Retinal pigment epithelial cell (primary cell): ENCODE results near the gene MYH7B.

Experiments
- DNase-seq: peaks from one replicate; pipeline ENCODE4 v3.0.0-alpha.2; 2010; ENCODE audit warnings: low read depth
- H3K4me3 ChIP-seq: 2 replicates; pipeline ENCODE4 v1.5.1; 2011; ENCODE audit warnings: mild to moderate bottlenecking, low read length, control low read depth, moderate library complexity
- CTCF ChIP-seq: conservative IDR thresholded peaks from 2 replicates; pipeline ENCODE4 v1.5.1; 2011; ENCODE audit warnings: low read depth, low read length, control low read depth, inconsistent platforms

The MYH7B gene

DNA sequence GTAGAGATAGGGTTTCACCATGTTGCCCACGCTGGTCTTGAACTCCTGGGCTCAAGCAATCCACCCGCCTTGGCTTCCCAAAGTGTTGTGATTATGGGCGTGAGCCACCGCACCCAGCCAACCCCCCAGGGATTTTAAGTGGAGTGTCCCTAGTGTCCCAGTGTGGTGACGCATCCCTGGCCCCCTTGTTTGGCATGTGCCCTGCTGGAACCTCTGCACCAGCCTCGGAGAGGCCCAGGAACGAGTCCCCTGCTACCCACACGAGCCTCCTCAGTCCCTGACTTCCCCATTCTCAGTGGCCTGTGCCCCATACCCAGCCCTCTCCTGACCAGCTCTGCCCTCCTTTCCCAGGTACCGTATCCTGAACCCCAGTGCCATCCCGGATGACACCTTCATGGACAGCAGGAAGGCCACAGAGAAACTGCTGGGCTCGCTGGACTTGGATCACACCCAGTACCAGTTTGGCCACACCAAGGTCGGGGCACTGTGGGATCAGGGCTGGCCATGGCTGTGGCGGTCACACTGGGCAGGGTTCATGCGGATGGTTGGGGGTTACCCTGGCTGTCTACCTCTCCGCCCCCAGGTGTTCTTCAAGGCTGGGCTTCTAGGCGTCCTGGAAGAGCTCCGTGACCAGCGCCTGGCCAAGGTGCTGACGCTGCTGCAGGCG is 37.2 kb downstream of the MYH7B start:
- H3K4me3 ChIP-seq, result no peak overlapping the region
- no peak for TF ChIP-seq CTCF
- DNase-seq, result no peak

- no peak for DNase-seq
- no peak for TF ChIP-seq CTCF
Measured at GRCh38 chr20:34993941-34994508, 38.4 kb downstream of the MYH7B start.

GRCh38 chr20:34994509-34995131 is 39.0 kb downstream of the MYH7B start:
- no peak for TF ChIP-seq CTCF
- no peak overlapping the region for H3K4me3 ChIP-seq
- DNase-seq, result no peak

More at GRCh38 chr20:34993941-34994508, 38.4 kb downstream of the MYH7B start:
- H3K4me3 ChIP-seq, result no peak overlapping the region

DNA sequence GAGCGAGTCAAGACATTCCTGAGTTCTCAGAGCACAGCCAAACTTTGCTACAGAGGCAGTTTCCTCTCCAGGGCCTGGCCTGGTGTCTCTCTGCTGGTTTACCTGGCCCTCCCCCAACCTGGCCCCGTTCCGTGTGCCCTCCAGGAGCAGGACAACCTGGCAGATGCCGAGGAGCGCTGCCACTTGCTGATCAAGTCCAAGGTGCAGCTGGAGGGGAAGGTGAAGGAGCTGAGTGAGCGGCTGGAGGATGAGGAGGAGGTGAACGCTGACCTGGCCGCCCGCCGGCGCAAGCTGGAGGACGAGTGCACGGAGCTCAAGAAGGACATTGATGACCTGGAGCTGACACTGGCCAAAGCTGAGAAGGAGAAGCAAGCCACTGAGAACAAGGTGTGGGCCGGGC is 39.5 kb downstream of the MYH7B start:
- DNase-seq, result no peak
- TF ChIP-seq CTCF, result no peak
- H3K4me3 ChIP-seq, result no peak overlapping the region

DNA sequence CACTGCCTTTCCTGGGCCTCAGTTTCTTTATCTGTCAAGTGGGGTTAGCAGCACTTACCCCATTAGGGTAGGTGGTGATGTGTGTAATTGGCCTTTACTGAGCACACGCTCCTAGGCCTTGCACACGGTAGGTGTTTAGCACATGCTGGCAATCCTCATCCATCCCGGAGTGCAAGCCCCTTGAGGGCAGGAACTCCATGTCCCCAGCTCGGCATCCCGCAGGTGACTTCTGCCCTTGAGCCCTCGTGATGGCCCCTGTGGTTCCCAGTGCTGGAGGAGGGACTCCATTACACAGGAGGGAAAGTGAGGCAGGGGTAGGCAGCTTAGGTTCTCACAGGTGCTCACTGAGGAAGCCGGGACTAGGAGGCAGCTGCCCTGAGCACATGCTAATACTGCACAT is 40.0 kb downstream of the MYH7B start:
- no peak for TF ChIP-seq CTCF

GRCh38 chr20:34996243-34997028 is 40.8 kb downstream of the MYH7B start:
- H3K4me3 ChIP-seq, result no peak overlapping the region
- no peak for DNase-seq
- TF ChIP-seq CTCF, result no peak

More for the DNA sequence above, 40.0 kb downstream of the MYH7B start:
- DNase-seq, result no peak
- H3K4me3 ChIP-seq, result no peak overlapping the region
